A549 (cell line): ENCODE data around the gene RARB. TPM values are rescaled to one million over a fixed set of nuclear protein-coding genes. Genes with fewer than 3 reads are reported as not detected.
A peak's percentile ranks its signal among the peaks of the same experiment; 100 is the strongest.

Experiments
- ATAC-seq, 2 experiments: fragments of 200-7000 bp in 1 of 2; fragments of >200 bp in 1 of 2; cut with Nextera tagmentation in 1 of 2; cut with Tn5 transposase in 1 of 2; 3 replicates each; pipeline versions ENCODE4 v1.8.0 to v1.9.1; 2018 to 2020; ENCODE audit warnings: mild to moderate bottlenecking in 1 of 2, moderate library complexity in 1 of 2
- CTCF ChIA-PET: fragments of 300-600 bp; sonication (Branson Sonifier 250); formaldehyde crosslinking; extraction: SDS; loops from one replicate; lab custom pipeline; 2021; ENCODE audit warnings: antibody characterized with exemption, inconsistent platforms; lab: Yijun Ruan, JAX
- POLR2A ChIA-PET: fragments of 350-600 bp; formaldehyde crosslinking; extraction: SDS; loops from one replicate; lab custom pipeline; 2021; ENCODE audit warnings: antibody characterized with exemption, inconsistent platforms; lab: Yijun Ruan, JAX
- DNase-seq, 2 experiments: peaks; one replicate each; pipeline versions ENCODE4 v3.0.0 to v3.0.0-alpha.2; 2011 to 2016; ENCODE audit warnings: low read depth in 1 of 2, low spot score in 1 of 2
- FAIRE-seq: peaks from 2 replicates; lab custom pipeline; 2011; peaks lifted over from hg19 to GRCh38; lab: Jason Lieb, UNC
- H3K27ac ChIP-seq, 2 experiments: fragments of >200 bp; sonication (Bioruptor Twin); formaldehyde crosslinking; 3 replicates each; pipeline ENCODE4 v1.5.1; 2016 to 2017
- H3K4me1 ChIP-seq: fragments of >200 bp; sonication (Bioruptor Twin); formaldehyde crosslinking; 3 replicates; pipeline ENCODE4 v1.6.1; 2016
- H3K4me2 ChIP-seq: fragments of >200 bp; sonication (Bioruptor Twin); formaldehyde crosslinking; 3 replicates; pipeline ENCODE4 v1.6.1; 2016
- H3K4me3 ChIP-seq: fragments of >200 bp; sonication (Bioruptor Twin); formaldehyde crosslinking; 3 replicates; pipeline ENCODE4 v1.5.1; 2016
- H3K9me3 ChIP-seq: fragments of >200 bp; sonication (Bioruptor Twin); formaldehyde crosslinking; 3 replicates; pipeline ENCODE4 v1.6.1; 2016
- CBX8 ChIP-seq: fragments of 200-600 bp; sonication (generic); IDR thresholded peaks from 2 replicates; pipeline ENCODE4 v1.6.1; 2016
- CHD2 ChIP-seq: fragments of 150-350 bp; IDR thresholded peaks from 2 replicates; pipeline ENCODE4 v1.6.1; 2014; ENCODE audit warnings: low read length; ENCODE audit not compliant: partially characterized antibody
- EP300 ChIP-seq, 2 experiments: fragments of >200 bp; sonication (Bioruptor Twin); formaldehyde crosslinking; IDR thresholded peaks; 2 replicates in 1 of 2; 3 replicates in 1 of 2; pipeline ENCODE4 v1.6.1; 2016 to 2017
- ESRRA ChIP-seq: fragments of 150-350 bp; IDR thresholded peaks from 2 replicates; pipeline ENCODE4 v1.6.1; 2014; ENCODE audit warnings: mild to moderate bottlenecking, low read length, borderline replicate concordance
- FOSB ChIP-seq: fragments of 250-450 bp; sonication (Bioruptor Pico); IDR thresholded peaks from 2 replicates; pipeline ENCODE4 v1.5.0; 2020; ENCODE audit warnings: mild to moderate bottlenecking, moderate library complexity
- FOSL2 ChIP-seq, 2 experiments: fragments of 450-650 bp in 1 of 2; fragments of >200 bp in 1 of 2; sonication (Bioruptor Twin) in 1 of 2; formaldehyde crosslinking; IDR thresholded peaks; 2 replicates each; pipeline versions ENCODE4 v1.5.0 to v1.6.1; 2016 to 2020; ENCODE audit warnings: mild to moderate bottlenecking in 1 of 2, moderate library complexity in 1 of 2
- HDAC2 ChIP-seq: fragments of 200-600 bp; sonication (generic); IDR thresholded peaks from 2 replicates; pipeline ENCODE4 v1.6.1; 2016
- HEYL ChIP-seq: fragments of 250-450 bp; sonication (Bioruptor Pico); IDR thresholded peaks from 2 replicates; pipeline ENCODE4 v1.8.0; 2021; ENCODE audit warnings: mild to moderate bottlenecking, moderate library complexity
- HOXB5 ChIP-seq: fragments of 250-450 bp; sonication (Bioruptor Pico); IDR thresholded peaks from 2 replicates; pipeline ENCODE4 v1.5.0; 2020; ENCODE audit warnings: mild to moderate bottlenecking, moderate library complexity
- JUN ChIP-seq, 2 experiments: fragments of >200 bp; sonication (Bioruptor Twin); formaldehyde crosslinking; IDR thresholded peaks; 2 replicates in 1 of 2; 3 replicates in 1 of 2; pipeline ENCODE4 v1.6.1; 2016 to 2017
- MAFK ChIP-seq: fragments of 450-650 bp; IDR thresholded peaks from 2 replicates; pipeline ENCODE4 v1.6.1; 2014; ENCODE audit not compliant: partially characterized antibody
- MYC ChIP-seq: IDR thresholded peaks from 2 replicates; pipeline ENCODE4 v1.6.1; 2012; ENCODE audit warnings: mild to moderate bottlenecking, inconsistent platforms, low read length, improper control_type of control experiment, borderline replicate concordance
- POLR2A ChIP-seq: IDR thresholded peaks from 2 replicates; pipeline ENCODE4 v1.6.1; 2012; ENCODE audit warnings: mild to moderate bottlenecking, low read length
- RARB ChIP-seq: fragments of 250-450 bp; sonication (Bioruptor Pico); IDR thresholded peaks from 2 replicates; pipeline ENCODE4 v1.8.0; 2021; ENCODE audit warnings: mild to moderate bottlenecking, moderate library complexity
- RFX5 ChIP-seq: fragments of 450-650 bp; IDR thresholded peaks from 2 replicates; pipeline ENCODE4 v1.7.1; 2014; ENCODE audit warnings: antibody characterized with exemption, mild to moderate bottlenecking, moderate library complexity
- RNF2 ChIP-seq: fragments of 200-600 bp; sonication (generic); IDR thresholded peaks from 2 replicates; pipeline ENCODE4 v1.6.1; 2016; ENCODE audit warnings: low read depth, mild to moderate bottlenecking, antibody characterized with exemption, moderate library complexity, borderline replicate concordance
- ZSCAN20 ChIP-seq: fragments of 250-450 bp; sonication (Bioruptor Pico); IDR thresholded peaks from 2 replicates; pipeline ENCODE4 v1.8.0; 2022; ENCODE audit warnings: mild to moderate bottlenecking, moderate library complexity
- WGBS: methylation state at CpG from one replicate; pipeline ENCODE4 v1.1.6; 2017; ENCODE audit errors: missing lambda C conversion rate; 5-methylcytosine and 5-hydroxymethylcytosine counted together
- polyA plus RNA-seq, 4 experiments: library from polyadenylated mRNA; depleted of rRNA in 3 of 4; stranded (reverse); fragments of >200 nt; fragmentation: RNase III in 1 of 4; extraction: RNeasy Plus Mini Kit Qiagen cat#74134 plus additional on column Dnase treatment in 1 of 4; gene quantifications; 2 replicates in 3 of 4; 3 replicates in 1 of 4; pipeline ENCODE4 v1.2.3, GENCODE V29; 2011 to 2017
- TF ChIP-seq, protein P1 (sequence below): fragments of 250-450 bp; sonication (Bioruptor Pico); IDR thresholded peaks from 2 replicates; pipeline ENCODE4 v1.5.0; 2021; ENCODE audit warnings: mild to moderate bottlenecking, moderate library complexity, borderline replicate concordance
- TF ChIP-seq, protein P2 (sequence below): IDR thresholded peaks from 2 replicates; pipeline ENCODE4 v1.6.1; 2012
- TF ChIP-seq, protein P3 (sequence below): fragments of 200-600 bp; sonication (generic); IDR thresholded peaks from 2 replicates; pipeline ENCODE4 v1.6.1; 2016; ENCODE audit warnings: antibody characterized with exemption, mild to moderate bottlenecking, moderate library complexity

RARB gene
- polyA plus RNA-seq, 2 of the 4 experiments (the other 2 are of a cell fraction), result 24.5 to 30.8 TPM

- TF ChIP-seq, protein P1, sequence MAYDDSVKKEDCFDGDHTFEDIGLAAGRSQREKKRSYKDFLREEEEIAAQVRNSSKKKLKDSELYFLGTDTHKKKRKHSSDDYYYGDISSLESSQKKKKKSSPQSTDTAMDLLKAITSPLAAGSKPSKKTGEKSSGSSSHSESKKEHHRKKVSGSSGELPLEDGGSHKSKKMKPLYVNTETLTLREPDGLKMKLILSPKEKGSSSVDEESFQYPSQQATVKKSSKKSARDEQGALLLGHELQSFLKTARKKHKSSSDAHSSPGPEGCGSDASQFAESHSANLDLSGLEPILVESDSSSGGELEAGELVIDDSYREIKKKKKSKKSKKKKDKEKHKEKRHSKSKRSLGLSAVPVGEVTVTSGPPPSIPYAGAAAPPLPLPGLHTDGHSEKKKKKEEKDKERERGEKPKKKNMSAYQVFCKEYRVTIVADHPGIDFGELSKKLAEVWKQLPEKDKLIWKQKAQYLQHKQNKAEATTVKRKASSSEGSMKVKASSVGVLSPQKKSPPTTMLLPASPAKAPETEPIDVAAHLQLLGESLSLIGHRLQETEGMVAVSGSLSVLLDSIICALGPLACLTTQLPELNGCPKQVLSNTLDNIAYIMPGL (CRISPR knock-in tag), result no peak
- TF ChIP-seq HDAC2 (no peak), HEYL (CRISPR knock-in tag) (no peak), EP300 (IDR thresholded peaks at IDR 0.05) (no peak), FOSB (no peak), RFX5 (no peak), HOXB5 (CRISPR knock-in tag) (no peak)
Observed at GRCh38 chr3:25585361-25586166, 157.5 kb downstream of the RARB start (continued).

DNA sequence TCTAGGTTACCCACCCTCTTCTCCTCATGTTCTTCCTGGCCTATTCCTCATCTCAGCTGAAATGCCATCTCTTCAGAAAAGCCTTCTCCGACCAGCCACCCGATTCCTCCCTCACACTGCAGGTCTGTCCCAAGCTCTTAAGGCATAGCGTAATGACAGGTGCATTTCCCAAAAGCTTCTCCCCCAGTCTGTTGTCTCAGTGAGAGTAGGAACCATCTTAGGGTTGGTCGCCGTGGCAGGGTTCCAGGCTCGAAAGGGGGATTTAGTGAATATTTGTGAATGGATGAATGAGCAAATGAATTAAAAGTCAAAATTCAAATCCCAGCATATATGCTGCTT, 158.1 kb downstream of the RARB start:
- peaks cover 63% of the 10 kb centered on the region for H3K4me1 ChIP-seq
- peak overlapping the region in 1 of 2 experiments; percentile 97; a peak in 3 of 6 replicates for H3K27ac ChIP-seq
- TF ChIP-seq POLR2A (no peak), RARB (CRISPR knock-in tag) (no peak), CHD2 (no peak), FOSB (no peak), JUN (IDR thresholded peaks at IDR 0.05) (no peak), MAFK (no peak), MYC (no peak), FOSL2 (IDR thresholded peaks at IDR 0.05) (no peak), FOSL2 (CRISPR knock-in tag; IDR thresholded peaks at IDR 0.05) (no peak), CBX8 (no peak), ESRRA (no peak), HDAC2 (no peak), ZSCAN20 (CRISPR knock-in tag) (no peak), RNF2 (no peak)
- TF ChIP-seq, protein P2, sequence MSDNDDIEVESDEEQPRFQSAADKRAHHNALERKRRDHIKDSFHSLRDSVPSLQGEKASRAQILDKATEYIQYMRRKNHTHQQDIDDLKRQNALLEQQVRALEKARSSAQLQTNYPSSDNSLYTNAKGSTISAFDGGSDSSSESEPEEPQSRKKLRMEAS, result no peak
- TF ChIP-seq, protein P3, sequence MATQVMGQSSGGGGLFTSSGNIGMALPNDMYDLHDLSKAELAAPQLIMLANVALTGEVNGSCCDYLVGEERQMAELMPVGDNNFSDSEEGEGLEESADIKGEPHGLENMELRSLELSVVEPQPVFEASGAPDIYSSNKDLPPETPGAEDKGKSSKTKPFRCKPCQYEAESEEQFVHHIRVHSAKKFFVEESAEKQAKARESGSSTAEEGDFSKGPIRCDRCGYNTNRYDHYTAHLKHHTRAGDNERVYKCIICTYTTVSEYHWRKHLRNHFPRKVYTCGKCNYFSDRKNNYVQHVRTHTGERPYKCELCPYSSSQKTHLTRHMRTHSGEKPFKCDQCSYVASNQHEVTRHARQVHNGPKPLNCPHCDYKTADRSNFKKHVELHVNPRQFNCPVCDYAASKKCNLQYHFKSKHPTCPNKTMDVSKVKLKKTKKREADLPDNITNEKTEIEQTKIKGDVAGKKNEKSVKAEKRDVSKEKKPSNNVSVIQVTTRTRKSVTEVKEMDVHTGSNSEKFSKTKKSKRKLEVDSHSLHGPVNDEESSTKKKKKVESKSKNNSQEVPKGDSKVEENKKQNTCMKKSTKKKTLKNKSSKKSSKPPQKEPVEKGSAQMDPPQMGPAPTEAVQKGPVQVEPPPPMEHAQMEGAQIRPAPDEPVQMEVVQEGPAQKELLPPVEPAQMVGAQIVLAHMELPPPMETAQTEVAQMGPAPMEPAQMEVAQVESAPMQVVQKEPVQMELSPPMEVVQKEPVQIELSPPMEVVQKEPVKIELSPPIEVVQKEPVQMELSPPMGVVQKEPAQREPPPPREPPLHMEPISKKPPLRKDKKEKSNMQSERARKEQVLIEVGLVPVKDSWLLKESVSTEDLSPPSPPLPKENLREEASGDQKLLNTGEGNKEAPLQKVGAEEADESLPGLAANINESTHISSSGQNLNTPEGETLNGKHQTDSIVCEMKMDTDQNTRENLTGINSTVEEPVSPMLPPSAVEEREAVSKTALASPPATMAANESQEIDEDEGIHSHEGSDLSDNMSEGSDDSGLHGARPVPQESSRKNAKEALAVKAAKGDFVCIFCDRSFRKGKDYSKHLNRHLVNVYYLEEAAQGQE, result no peak
- no peak for DNase-seq
- FAIRE-seq, result no peak
- H3K9me3 ChIP-seq, result no peaks in the 10 kb centered on the region
- ChIA-PET POLR2A (interaction anchor here (1.2 kb wide), 1 partner anchor 158 kb away, joined by 4 read pairs; the partner anchor contains the start of gene RARB), CTCF (interaction anchor here (0.8 to 6.4 kb wide), 4 partner anchors 8 to 623 kb away, joined by 3 to 45 read pairs (median 6); no protein-coding TSS in a partner anchor)
- no peak overlapping the region for H3K4me2 ChIP-seq
- no peak overlapping the region for H3K4me3 ChIP-seq
- ATAC-seq, result no peak
- WGBS, result 95% methylated on average over 6 of the region's 6 CpGs
